Colonic mucosa (tissue), 4 donors: Measurements from ENCODE around the gene ALPI. TPM values are rescaled to one million over a fixed set of nuclear protein-coding genes. Genes with fewer than 3 reads are reported as not detected.

Source experiments
- DNase-seq: peaks from one replicate; pipeline ENCODE4 v3.0.0-alpha.2; 2020
- H3K27ac ChIP-seq: fragments of 200-600 bp; one replicate; pipeline ENCODE4 v1.8.0; 2021
- H3K27me3 ChIP-seq: fragments of 200-600 bp; one replicate; pipeline ENCODE4 v1.8.0; 2021
- H3K36me3 ChIP-seq: fragments of 200-600 bp; one replicate; pipeline ENCODE4 v1.8.0; 2021
- H3K4me1 ChIP-seq: fragments of 200-600 bp; one replicate; pipeline ENCODE4 v1.8.0; 2021; ENCODE audit warnings: mild to moderate bottlenecking
- H3K4me3 ChIP-seq: fragments of 200-600 bp; one replicate; pipeline ENCODE4 v1.8.0; 2021
- H3K9ac ChIP-seq, 2 donors: one replicate each; pipeline ENCODE4 v1.7.0; 2013; ENCODE audit warnings: control low read depth in 2 of 2, low read depth in 2 of 2, low read length in 2 of 2
- H3K9me3 ChIP-seq: fragments of 200-600 bp; one replicate; pipeline ENCODE4 v1.8.0; 2021
- CTCF ChIP-seq: fragments of 200-600 bp; IDR thresholded peaks from one replicate; pipeline ENCODE4 v1.8.0; 2022; ENCODE audit warnings: antibody characterized with exemption, mild to moderate bottlenecking
- intact Hi-C: fragments of 100-400 bp; cut with DNase I; formaldehyde crosslinking; loops from one replicate; pipeline ENCODE4 v1.14.1; 2022
- total RNA-seq, 2 donors: library from RNA; stranded (reverse); fragmentation: NEBNext Ultra II Directional in 1 of 2; extraction: Animal tissue kit (Norgen Biotek cat#: 25700) in 1 of 2; gene quantifications; one replicate each; pipeline ENCODE4 v1.2.1, GENCODE V29; 2021
- donor health status: healthy.
- donor health status: DM: no; HTN: no; CAD: no.
- donor health status: DM: no; HTN: no; CAD: no.

The ALPI gene
- total RNA-seq, 2 donors from 2014 or later: 9.4 to 27.1 TPM

DNA sequence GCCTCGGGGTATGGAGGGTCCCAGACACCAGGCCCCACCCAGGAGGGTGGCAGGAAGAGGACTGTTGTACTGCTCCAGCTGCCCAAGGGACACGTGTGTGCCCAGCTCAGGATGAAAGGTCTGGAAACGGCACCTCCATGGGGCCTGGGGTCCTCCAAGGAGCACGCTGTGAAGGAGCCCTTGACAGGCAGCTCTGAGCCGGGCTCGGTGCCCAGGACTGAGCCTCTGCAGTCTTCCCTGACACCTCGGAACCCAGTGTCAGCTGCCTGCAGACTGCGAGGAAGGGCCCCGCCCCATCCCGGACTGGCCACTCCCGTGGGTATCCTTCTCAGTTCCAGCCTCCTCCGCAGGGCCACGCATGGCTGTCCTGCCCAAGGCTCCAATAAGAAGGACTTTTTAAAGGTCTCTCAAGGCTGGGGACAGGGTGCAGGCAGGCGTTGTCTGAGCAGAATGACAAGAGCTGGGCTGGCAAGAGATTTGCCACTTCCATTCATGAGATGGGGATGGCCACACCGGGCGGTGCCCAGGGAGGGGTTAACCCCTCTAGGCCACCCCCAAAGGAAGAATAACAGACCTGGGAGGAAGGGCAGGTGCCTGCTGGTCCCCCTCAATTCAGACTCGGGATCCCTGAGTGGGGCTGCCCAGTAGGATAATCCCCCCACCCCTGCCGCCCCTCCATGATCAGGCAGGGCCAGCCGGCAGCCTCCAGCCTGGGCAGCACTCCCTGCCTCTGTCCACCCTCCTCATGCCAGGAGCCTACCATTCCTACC is 22.8 kb downstream of the ALPI start:
- Histone ChIP-seq H3K9me3 (no peaks in the 10 kb centered on the region), H3K27me3 (no peaks in the 10 kb centered on the region), H3K4me1 (no peaks in the 10 kb centered on the region), H3K36me3 (no peaks in the 10 kb centered on the region), H3K4me3 (no peak overlapping the region), H3K9ac (no peak overlapping the region), H3K27ac (no peak overlapping the region)
- no peak for DNase-seq
- intact Hi-C loops: no loop called here
- TF ChIP-seq CTCF: no peak

DNA sequence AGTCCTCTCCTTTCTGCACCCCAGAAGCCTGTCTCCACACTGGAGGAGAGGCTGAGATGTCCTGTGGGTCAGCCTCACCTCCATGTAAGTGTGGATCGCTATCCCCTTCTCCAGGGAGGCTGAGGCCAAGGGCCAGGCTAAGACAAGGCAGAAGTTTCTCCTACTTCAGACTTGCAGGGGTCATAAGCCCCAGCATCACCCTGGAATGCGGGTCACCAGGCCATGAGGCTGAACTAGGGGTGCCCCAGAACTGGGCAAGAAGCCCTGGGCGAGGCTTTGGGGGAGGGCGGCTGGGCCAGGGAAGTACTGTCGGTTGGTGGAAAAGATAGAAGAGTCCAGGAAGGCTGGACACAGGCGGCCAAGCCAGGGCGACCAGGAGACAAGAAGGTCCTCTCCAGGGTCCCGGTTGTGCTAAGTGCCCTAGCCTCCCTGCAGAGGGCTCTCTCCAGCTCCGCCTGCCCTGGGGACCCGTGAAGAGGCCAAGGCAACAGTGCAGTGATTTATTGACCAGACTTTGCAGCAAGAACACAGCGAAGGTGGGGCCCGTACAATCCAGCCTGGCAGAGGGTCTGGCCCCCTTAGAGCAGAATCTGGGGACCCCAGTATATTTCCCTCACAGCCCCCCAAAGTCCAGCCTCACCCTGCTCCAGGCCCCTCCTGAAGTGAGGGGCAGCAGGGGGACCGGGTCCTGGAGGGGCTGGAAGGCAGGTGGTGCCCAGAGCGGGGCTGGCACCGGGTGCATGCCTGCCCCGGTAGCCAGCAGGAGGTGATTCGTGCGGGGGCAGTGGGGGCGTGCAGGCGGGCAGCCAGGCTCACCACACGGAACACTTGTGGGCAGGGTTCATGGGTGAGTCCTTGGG is 23.6 kb downstream of the ALPI start:
- H3K4me1 ChIP-seq: no peaks in the 10 kb centered on the region
- H3K9me3 ChIP-seq: no peaks in the 10 kb centered on the region
- H3K36me3 ChIP-seq: no peaks in the 10 kb centered on the region
- no peak for TF ChIP-seq CTCF
- H3K27me3 ChIP-seq: peaks cover 3% of the 10 kb centered on the region
- H3K4me3 ChIP-seq: no peak overlapping the region
- no peak overlapping the region for H3K9ac ChIP-seq
- H3K27ac ChIP-seq: no peak overlapping the region
- intact Hi-C loops: no loop called here
- no peak for DNase-seq

- intact Hi-C loops: no loop called here
- Histone ChIP-seq H3K9ac (no peak overlapping the region), H3K27ac (no peak overlapping the region), H3K4me3 (no peak overlapping the region), H3K36me3 (no peaks in the 10 kb centered on the region), H3K27me3 (peaks cover 12% of the 10 kb centered on the region), H3K4me1 (no peaks in the 10 kb centered on the region), H3K9me3 (no peaks in the 10 kb centered on the region)
- TF ChIP-seq CTCF: no peak
- no peak for DNase-seq
These were observed 24.5 kb downstream of the ALPI start for GRCh38 chr2:232480201-232481190.

DNA sequence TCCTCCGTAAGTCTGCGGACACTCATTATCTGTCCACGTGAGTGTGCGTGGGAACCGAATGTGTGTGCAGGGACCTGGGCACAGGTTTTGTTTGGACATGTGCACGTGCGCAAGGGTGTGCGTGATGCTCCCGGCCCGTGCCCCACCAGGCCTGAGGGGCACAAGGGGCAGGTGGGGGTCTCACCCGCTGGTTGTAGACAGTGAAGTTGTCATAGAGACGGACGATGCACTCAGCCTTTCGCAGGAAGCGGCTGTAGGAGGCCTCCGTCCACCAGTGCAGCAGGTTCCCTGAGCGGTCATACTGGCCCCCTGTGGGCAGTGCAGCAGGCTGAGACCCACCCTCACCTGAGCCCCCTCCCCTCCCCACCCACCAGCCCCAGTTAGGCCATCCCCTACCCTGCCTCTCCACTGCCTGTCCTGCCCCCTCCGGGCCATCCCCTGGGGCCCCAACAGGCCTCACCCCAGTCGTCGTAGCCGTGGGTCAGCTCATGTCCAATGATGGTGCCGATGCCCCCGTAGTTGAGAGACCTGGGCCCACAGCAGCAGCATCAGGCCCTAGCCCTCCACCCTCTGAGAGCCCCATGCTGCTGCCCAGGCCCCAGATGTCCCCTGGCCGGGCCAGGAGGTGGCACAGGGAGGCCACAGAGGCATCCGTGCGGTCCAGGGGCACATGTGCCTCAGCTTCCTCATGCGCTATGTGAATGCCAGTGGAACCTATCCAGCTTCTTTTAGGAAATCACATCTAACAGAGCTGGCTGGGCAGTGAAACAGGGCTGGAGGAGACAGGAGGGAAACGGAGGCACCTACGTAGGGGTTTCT is 25.6 kb downstream of the ALPI start:
- Histone ChIP-seq H3K27me3 (peaks cover 22% of the 10 kb centered on the region), H3K9ac (no peak overlapping the region), H3K4me1 (no peaks in the 10 kb centered on the region), H3K4me3 (no peak overlapping the region), H3K9me3 (no peaks in the 10 kb centered on the region), H3K27ac (no peak overlapping the region), H3K36me3 (no peaks in the 10 kb centered on the region)
- TF ChIP-seq CTCF: no peak
- DNase-seq: no peak
- intact Hi-C loops: no loop called here
